KOPT-K1 (cell line): ENCODE measurements around the gene TNIK.
"Not testable (repeated sequence)": the region's sequence is repeated elsewhere in the genome, so short reads cannot be mapped to it uniquely, and the experiment has no call there.

Experiments used
- H3K27ac ChIP-seq: fragments of 200-600 bp; sonication (generic); 2 replicates; pipeline ENCODE4 v1.5.1; 2016; ENCODE audit warnings: antibody characterized with exemption, mild to moderate bottlenecking, low read depth, low read length; ENCODE audit not compliant: poor library complexity, severe bottlenecking
- H3K36me3 ChIP-seq: fragments of 200-600 bp; sonication (generic); 2 replicates; pipeline ENCODE4 v1.5.1; 2017; ENCODE audit warnings: antibody characterized with exemption, mild to moderate bottlenecking, low read length, moderate library complexity; ENCODE audit not compliant: insufficient read depth
- H3K9me3 ChIP-seq: fragments of 200-600 bp; sonication (generic); 2 replicates; pipeline ENCODE4 v1.5.1; 2017; ENCODE audit warnings: antibody characterized with exemption, low read length, mild to moderate bottlenecking; ENCODE audit not compliant: insufficient read depth, poor library complexity, severe bottlenecking

Gene TNIK

GRCh38 chr3:171290680-171291079, 169.5 kb downstream of the TNIK start:
- Histone ChIP-seq H3K36me3 (no peaks in the 10 kb centered on the region), H3K9me3 (no peaks in the 10 kb centered on the region), H3K27ac (no peak overlapping the region)

DNA sequence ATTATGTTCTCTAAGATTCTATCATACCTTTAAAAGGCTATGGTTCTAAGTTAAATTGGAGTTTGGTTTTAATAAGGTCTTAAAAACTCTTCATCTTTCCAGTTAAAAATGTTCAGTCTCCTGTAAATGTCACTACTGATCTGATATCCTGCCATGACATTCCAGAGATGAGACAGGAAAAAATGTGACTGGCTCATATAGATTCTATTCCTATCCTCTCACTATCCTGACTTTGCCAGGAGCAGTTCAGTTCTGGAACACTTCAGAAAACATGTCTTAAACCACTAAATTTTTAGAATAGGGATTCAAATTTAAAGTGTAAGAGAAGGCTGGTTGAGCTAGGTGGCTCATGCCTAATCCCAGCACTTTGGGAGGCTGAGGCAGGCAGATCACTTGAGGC, 170.9 kb downstream of the TNIK start:
- Histone ChIP-seq H3K27ac (no peak overlapping the region), H3K9me3 (no peaks in the 10 kb centered on the region), H3K36me3 (no peaks in the 10 kb centered on the region)

GRCh38 chr3:171287761-171288160, 172.4 kb downstream of the TNIK start:
- H3K27ac ChIP-seq: not testable (repeated sequence)

DNA sequence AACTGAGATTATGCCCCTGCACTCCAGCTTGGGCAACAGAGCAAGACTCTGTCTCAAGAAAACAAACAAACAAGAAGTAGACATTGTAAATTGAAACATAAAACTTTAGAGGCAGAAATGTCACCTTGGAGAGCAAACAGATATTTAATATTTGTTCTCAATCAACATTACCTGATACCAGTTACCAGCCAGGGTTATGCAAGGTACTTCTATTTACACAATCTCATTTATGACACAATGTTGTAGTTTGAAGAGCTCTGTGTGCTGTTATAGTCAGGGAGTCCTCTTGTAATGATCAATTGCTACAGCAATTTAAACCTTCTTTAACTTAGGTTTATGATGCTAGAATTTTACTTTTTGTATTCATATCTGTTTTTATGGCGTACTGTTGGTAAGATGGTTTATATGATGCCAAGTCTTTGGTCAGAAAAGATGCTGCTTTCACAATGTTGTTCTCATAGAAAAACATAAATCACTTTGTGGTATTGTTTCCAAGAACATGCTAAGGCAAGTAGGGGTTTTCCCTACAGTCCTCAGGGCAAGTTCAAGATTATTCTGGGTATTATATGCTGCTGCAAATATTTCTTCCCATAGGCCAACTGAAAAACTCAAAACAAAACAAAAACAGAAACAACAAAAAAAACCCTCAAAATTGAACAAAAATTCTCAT, 173.5 kb downstream of the TNIK start:
- H3K36me3 ChIP-seq: no peaks in the 10 kb centered on the region
- no peaks in the 10 kb centered on the region for H3K9me3 ChIP-seq
- no peak overlapping the region for H3K27ac ChIP-seq

More at GRCh38 chr3:171287761-171288160, 172.4 kb downstream of the TNIK start:
- not testable (repeated sequence) for H3K36me3 ChIP-seq, H3K9me3 ChIP-seq

DNA sequence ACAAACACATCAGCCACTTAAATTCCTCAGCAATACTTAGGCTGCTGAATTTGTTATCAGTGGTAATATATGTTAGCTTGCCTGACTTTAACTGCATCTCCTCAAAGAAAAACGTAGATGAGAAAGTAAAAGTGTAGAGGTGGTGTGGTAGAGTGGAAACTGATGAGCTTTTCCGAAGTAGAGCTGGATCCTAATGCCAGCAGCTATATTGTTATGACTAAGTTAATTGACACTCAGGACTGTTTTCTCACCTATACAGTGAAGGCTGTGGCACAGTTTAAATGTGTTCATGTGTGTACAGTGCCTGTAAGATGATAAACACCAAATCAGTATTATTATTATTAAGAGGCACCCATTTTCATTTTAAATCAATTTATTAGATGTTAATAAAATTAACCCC, 174.9 kb downstream of the TNIK start:
- H3K27ac ChIP-seq: no peak overlapping the region

GRCh38 chr3:171284308-171285075, 175.7 kb downstream of the TNIK start:
- Histone ChIP-seq H3K9me3 (no peaks in the 10 kb centered on the region), H3K36me3 (no peaks in the 10 kb centered on the region), H3K27ac (no peak overlapping the region)

More for the DNA sequence above, 174.9 kb downstream of the TNIK start:
- H3K36me3 ChIP-seq: no peaks in the 10 kb centered on the region
- H3K9me3 ChIP-seq: no peaks in the 10 kb centered on the region

DNA sequence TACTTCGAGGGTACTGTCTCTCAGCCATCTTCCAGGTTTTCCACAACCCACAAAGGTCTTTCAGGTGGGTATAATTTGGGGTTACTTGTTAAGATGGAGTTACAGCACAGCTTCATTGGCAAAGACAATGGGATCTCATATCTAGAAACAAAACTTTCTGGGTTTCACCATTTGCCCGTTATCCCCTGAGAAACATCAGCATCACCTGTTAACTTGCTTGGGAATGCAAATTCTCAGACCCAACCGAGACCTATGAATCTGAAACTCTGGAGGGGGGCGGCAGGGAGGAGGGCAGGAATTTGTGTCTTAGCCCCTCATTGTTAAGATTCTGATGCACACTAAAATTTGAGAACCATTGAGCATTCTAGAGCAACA, 176.4 kb downstream of the TNIK start:
- Histone ChIP-seq H3K9me3 (no peaks in the 10 kb centered on the region), H3K27ac (no peak overlapping the region), H3K36me3 (no peaks in the 10 kb centered on the region)

- Histone ChIP-seq H3K27ac (no peak overlapping the region), H3K36me3 (no peaks in the 10 kb centered on the region), H3K9me3 (no peaks in the 10 kb centered on the region)
These were observed 176.9 kb downstream of the TNIK start for GRCh38 chr3:171283183-171283847.

- Histone ChIP-seq H3K9me3 (no peaks in the 10 kb centered on the region), H3K27ac (no peak overlapping the region), H3K36me3 (no peaks in the 10 kb centered on the region)
These were observed 178.2 kb downstream of the TNIK start for GRCh38 chr3:171282041-171282440.

- no peaks in the 10 kb centered on the region for H3K9me3 ChIP-seq
- no peaks in the 10 kb centered on the region for H3K36me3 ChIP-seq
- H3K27ac ChIP-seq: no peak overlapping the region
These were observed 178.8 kb downstream of the TNIK start for GRCh38 chr3:171281256-171281992.

DNA sequence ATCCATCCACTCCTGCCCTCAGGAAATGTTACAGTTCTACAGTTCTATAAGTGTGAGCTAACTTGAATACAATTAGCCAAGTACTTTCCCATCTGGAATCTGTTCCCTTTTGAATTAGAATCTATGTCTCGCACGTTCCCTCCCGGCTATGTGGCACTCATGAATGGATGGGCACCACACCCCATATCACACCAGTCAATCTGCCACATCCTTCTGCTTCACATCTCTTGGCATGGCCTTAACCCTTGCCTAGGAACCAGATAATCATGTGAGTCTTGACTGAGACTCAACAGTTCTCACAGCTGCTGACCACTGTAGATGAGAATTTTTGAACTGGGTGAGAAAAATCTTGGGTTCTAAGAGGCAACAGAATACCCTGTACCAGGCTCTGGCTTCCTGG, 180.2 kb downstream of the TNIK start:
- no peaks in the 10 kb centered on the region for H3K36me3 ChIP-seq
- H3K9me3 ChIP-seq: no peaks in the 10 kb centered on the region
- no peak overlapping the region for H3K27ac ChIP-seq

DNA sequence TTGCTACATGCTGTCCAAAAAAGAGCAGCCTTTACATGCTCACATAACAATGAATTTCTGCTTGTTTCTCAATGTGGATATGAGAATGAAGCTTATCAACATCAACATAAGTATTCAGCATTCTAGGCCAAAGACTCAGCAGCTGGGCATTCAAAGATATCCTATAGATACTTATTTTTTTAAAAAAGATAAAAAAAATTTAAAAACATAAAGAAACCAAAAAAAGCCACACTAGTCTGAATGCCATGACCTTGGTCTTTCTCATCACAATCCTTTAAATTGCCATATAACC, 182.0 kb downstream of the TNIK start:
- no peaks in the 10 kb centered on the region for H3K36me3 ChIP-seq
- H3K9me3 ChIP-seq: no peaks in the 10 kb centered on the region
- no peak overlapping the region for H3K27ac ChIP-seq

- Histone ChIP-seq H3K27ac (no peak overlapping the region), H3K36me3 (no peaks in the 10 kb centered on the region), H3K9me3 (no peaks in the 10 kb centered on the region)
These were observed 182.5 kb downstream of the TNIK start for GRCh38 chr3:171277456-171278298.

DNA sequence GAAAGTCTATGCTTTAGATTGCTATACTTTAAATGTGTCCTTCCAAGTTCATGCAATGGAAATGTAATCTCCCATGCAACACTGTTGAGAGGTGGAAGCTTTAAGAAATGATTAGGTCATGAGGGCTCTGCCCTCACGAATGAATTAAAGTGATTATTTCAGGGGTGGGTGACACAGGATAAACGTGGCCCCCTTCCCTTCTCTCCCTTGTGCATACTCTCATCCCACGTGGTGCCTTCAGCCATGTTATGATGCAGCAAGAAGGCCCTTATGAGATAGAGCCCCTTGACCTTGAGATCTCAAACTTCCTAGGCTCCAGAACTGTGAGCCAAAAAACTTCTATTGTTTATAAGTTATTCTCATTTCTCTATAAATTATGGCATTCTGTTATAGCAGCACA, 183.3 kb downstream of the TNIK start:
- no peaks in the 10 kb centered on the region for H3K36me3 ChIP-seq
- no peaks in the 10 kb centered on the region for H3K9me3 ChIP-seq

More for the DNA sequence above, 183.3 kb downstream of the TNIK start:
- H3K27ac ChIP-seq: no peak overlapping the region
